Transverse colon (tissue), 4 donors: Measurements from ENCODE around the gene ADK. TPM values are rescaled to one million over a fixed set of nuclear protein-coding genes. Genes with fewer than 3 reads are reported as not detected.

Source experiments
- DNase-seq: peaks from one replicate; pipeline ENCODE4 v3.0.0-alpha.2; 2019
- H3K27ac ChIP-seq, 4 donors: fragments of 200-600 bp; sonication (generic); 2 replicates each; pipeline ENCODE4 v1.5.1; 2016 to 2018; ENCODE audit warnings: inconsistent platforms in 4 of 4
- H3K27me3 ChIP-seq: fragments of 200-600 bp; sonication (generic); 2 replicates; pipeline ENCODE4 v1.5.1; 2017; ENCODE audit warnings: inconsistent platforms
- H3K36me3 ChIP-seq, 4 donors: fragments of 200-600 bp; sonication (generic); 2 replicates each; pipeline ENCODE4 v1.5.1; 2017 to 2019; ENCODE audit warnings: inconsistent platforms in 4 of 4
- H3K4me1 ChIP-seq, 4 donors: fragments of 200-600 bp; sonication (generic); 2 replicates each; pipeline ENCODE4 v1.5.1; 2017 to 2020; ENCODE audit warnings: inconsistent platforms in 4 of 4
- H3K4me3 ChIP-seq, 4 donors: fragments of 200-600 bp; sonication (generic); 1 replicate in 1 of 4; 2 replicates in 3 of 4; pipeline versions ENCODE4 v1.5.1 to v1.6.1; 2017 to 2019; ENCODE audit warnings: inconsistent platforms in 4 of 4
- H3K9me3 ChIP-seq, 2 donors: fragments of 200-600 bp; sonication (generic); 2 replicates each; pipeline ENCODE4 v1.5.1; 2017 to 2019; ENCODE audit warnings: inconsistent platforms in 2 of 2
- CTCF ChIP-seq, 5 experiments: fragments of 200-600 bp in 3 of 5; fragments of 450-650 bp in 2 of 5; sonication (generic) in 3 of 5; IDR thresholded peaks; 1 replicate in 2 of 5; 2 replicates in 3 of 5; pipeline ENCODE4 v1.5.1; 2016 to 2017; ENCODE audit warnings: antibody characterized with exemption in 5 of 5, inconsistent platforms in 3 of 5, mild to moderate bottlenecking in 2 of 5, moderate library complexity in 1 of 5
- EP300 ChIP-seq: sonication (generic); formaldehyde crosslinking; IDR thresholded peaks from one replicate; pipeline ENCODE4 v1.6.1; 2017; ENCODE audit warnings: antibody characterized with exemption, low read depth
- POLR2A ChIP-seq: fragments of 450-650 bp; IDR thresholded peaks from one replicate; pipeline ENCODE4 v1.6.1; 2016; ENCODE audit warnings: antibody characterized with exemption, mild to moderate bottlenecking, moderate library complexity
- POLR2AphosphoS5 ChIP-seq, 3 donors: sonication (generic); formaldehyde crosslinking; IDR thresholded peaks; one replicate each; pipeline ENCODE4 v1.6.1; 2016; ENCODE audit warnings: antibody characterized with exemption in 3 of 3
- WGBS, 2 donors: methylation state at CpG; one replicate each; pipeline ENCODE4 v1.1.5; 2018; ENCODE audit warnings: low coverage in 1 of 2; 5-methylcytosine and 5-hydroxymethylcytosine counted together
- in situ Hi-C, 4 donors: fragments of 200-750 bp; cut with MboI; loops; one replicate each; pipeline versions ENCODE4 v1.15.0 to v1.15.1; 2017; ENCODE audit warnings: low sequenced_read_pairs in 3 of 4, low pct_ligation_motif_present in 1 of 4, low pct_unique_long_range_greater_than_20kb in 1 of 4
- intact Hi-C: fragments of 100-400 bp; cut with DNase I; formaldehyde crosslinking; loops from one replicate; pipeline ENCODE4 v1.15.1; 2023; ENCODE audit warnings: low total_unique reads
- total RNA-seq, 4 donors: library from RNA; depleted of rRNA; stranded (reverse); fragments of >200 nt; gene quantifications; one replicate each; pipeline ENCODE4 v1.1.0, GENCODE V29; 2016

The ADK gene
- total RNA-seq, 4 donors from 2014 or later = 6.8 to 25.2 (median 14.8) TPM

DNA sequence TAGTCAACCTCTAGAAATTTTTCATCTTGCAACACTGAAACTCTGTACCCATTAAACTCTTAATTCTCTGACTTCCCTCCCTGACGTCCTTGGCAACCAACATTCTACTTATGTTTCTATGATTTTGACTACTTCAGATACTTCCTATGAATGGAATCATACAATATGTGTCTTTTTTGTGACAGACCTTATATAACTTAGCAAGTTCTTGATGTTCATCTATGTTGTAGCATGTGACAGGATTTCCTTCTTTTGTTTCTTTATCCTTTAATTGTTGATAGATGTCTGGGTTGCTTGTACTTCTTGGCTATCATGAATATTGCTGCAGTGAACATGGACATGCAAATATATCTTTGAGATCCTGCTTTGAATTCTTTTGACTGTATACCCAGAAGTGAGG is 240.8 kb downstream of the ADK start:
- Histone ChIP-seq H3K4me1 (no peaks in the 10 kb centered on the region), H3K36me3 (no peaks in the 10 kb centered on the region), H3K27ac (no peak overlapping the region), H3K9me3 (no peaks in the 10 kb centered on the region), H3K27me3 (no peaks in the 10 kb centered on the region), H3K4me3 (no peak overlapping the region)
- WGBS, 2 donors = 74 to 75% methylated on average over 1 of the region's 1 CpG
- intact Hi-C loops = no loop called here
- in situ Hi-C loops = no loop called here
- DNase-seq = no peak
- no peak for TF ChIP-seq POLR2A
- TF ChIP-seq CTCF (IDR thresholded peaks at IDR 0.05) = no peak
- no peak for TF ChIP-seq POLR2AphosphoS5 (IDR thresholded peaks at IDR 0.05)
- no peak for TF ChIP-seq EP300

DNA sequence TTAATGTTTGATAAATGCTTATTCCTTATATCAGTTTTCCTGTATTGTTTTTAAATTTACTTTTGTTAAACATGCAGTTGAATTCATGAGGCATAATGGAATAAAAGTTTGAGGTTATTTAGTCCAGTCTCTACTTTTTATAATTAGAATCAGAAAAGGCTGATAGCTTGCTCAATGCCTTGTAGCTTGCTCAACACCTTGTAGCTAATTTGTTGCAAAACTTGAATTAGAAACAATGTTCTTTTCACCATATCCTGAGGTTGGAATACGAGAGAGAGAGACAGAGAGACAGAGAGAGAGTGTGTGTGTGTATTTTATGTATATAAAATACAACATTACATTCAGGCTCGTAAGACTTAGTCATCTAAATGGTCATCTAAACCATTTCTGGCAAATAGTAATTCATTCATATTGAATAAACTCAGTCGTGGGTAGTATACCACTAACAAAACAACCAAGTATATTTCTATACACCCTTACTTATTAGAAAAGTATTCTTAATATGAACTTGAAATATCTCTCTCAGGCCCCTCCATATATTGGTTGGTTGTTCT is 243.5 kb downstream of the ADK start:
- intact Hi-C loops (no loop called here), in situ Hi-C loops (no loop called here)
- 91 to 100% methylated on average over 3 of the region's 3 CpGs for WGBS, 2 donors

GRCh38 chr10:74400186-74400585 is 249.2 kb downstream of the ADK start:
- 91 to 92% methylated on average over 3 of the region's 3 CpGs for WGBS, 2 donors
- Histone ChIP-seq H3K27ac (no peak overlapping the region), H3K4me1 (no peaks in the 10 kb centered on the region), H3K36me3 (no peaks in the 10 kb centered on the region), H3K4me3 (no peak overlapping the region), H3K27me3 (no peaks in the 10 kb centered on the region), H3K9me3 (peaks cover 0 to 3% of the 10 kb centered on the region in 2 donors)
- no peak for DNase-seq
- in situ Hi-C loops (no loop called here), intact Hi-C loops (no loop called here)
- no peak for TF ChIP-seq CTCF (IDR thresholded peaks at IDR 0.05)
- no peak for TF ChIP-seq POLR2A
- no peak for TF ChIP-seq EP300
- no peak for TF ChIP-seq POLR2AphosphoS5 (IDR thresholded peaks at IDR 0.05)

More for the DNA sequence above, 243.5 kb downstream of the ADK start:
- Histone ChIP-seq H3K27ac (no peak overlapping the region), H3K27me3 (no peaks in the 10 kb centered on the region), H3K4me3 (no peak overlapping the region), H3K9me3 (no peaks in the 10 kb centered on the region), H3K36me3 (no peaks in the 10 kb centered on the region), H3K4me1 (no peaks in the 10 kb centered on the region)
- TF ChIP-seq EP300 (no peak), CTCF (IDR thresholded peaks at IDR 0.05) (no peak), POLR2A (no peak), POLR2AphosphoS5 (IDR thresholded peaks at IDR 0.05) (no peak)
- no peak for DNase-seq

GRCh38 chr10:74406006-74406405 is 255.0 kb downstream of the ADK start:
- no peak for DNase-seq
- Histone ChIP-seq H3K27me3 (no peaks in the 10 kb centered on the region), H3K4me1 (no peaks in the 10 kb centered on the region), H3K36me3 (no peaks in the 10 kb centered on the region), H3K4me3 (no peak overlapping the region), H3K9me3 (peaks cover 0 to 3% of the 10 kb centered on the region in 2 donors), H3K27ac (no peak overlapping the region)
- no peak for TF ChIP-seq POLR2A
- no peak for TF ChIP-seq CTCF (IDR thresholded peaks at IDR 0.05)
- TF ChIP-seq EP300 = no peak
- no peak for TF ChIP-seq POLR2AphosphoS5 (IDR thresholded peaks at IDR 0.05)
- WGBS, 2 donors = 81 to 100% methylated on average over 1 of the region's 1 CpG
- in situ Hi-C loops = no loop called here
- intact Hi-C loops = no loop called here
